Daoy (cell line): Measurements from ENCODE around the gene SULT1A3. TPM values are rescaled to one million over a fixed set of nuclear protein-coding genes. Genes with fewer than 3 reads are reported as not detected.
"Not testable (repeated sequence)": the region's sequence is repeated elsewhere in the genome, so short reads cannot be mapped to it uniquely, and the experiment has no call there.

Experiments
- DNase-seq: peaks from one replicate; pipeline ENCODE4 v3.0.0-alpha.2; 2015; ENCODE audit warnings: low read depth
- total RNA-seq: library from RNA; depleted of rRNA; stranded (reverse); fragments of >200 nt; shearing (Covaris generic); gene quantifications from 2 replicates; pipeline ENCODE4 v1.2.3, GENCODE V29; 2014; rRNA removed

Gene SULT1A3
- 4.9 and 12.8 TPM in 2 replicates for total RNA-seq

- not testable (repeated sequence) for DNase-seq
These were observed at the start of gene SULT1A3 for GRCh38 chr16:30199049-30199448. Gene SULT1A3, plus strand, starts transcription at chr16:30199255. Its CDS starts 1,474 bp downstream, at chr16:30200729.

DNA sequence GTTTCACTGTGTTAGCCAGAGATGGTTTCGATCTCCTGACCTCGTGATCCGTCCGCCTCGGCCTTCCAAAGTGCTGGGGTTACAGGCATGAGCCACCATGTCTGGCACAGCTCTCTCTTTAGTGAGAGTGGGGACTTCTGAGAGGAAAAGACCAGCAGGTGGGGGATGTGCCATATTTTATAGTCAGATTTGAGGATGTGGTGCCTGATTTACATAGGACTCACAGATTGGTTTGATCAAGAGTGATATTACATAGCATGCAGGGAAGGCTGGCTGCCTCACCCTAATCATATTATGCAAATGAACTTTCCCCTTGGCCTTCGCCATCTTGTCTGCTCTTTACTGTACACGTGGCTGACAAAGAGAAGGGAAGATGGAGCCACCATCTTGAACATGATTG is 48.0 kb upstream of the SULT1A3 start:
- DNase-seq = no peak

DNA sequence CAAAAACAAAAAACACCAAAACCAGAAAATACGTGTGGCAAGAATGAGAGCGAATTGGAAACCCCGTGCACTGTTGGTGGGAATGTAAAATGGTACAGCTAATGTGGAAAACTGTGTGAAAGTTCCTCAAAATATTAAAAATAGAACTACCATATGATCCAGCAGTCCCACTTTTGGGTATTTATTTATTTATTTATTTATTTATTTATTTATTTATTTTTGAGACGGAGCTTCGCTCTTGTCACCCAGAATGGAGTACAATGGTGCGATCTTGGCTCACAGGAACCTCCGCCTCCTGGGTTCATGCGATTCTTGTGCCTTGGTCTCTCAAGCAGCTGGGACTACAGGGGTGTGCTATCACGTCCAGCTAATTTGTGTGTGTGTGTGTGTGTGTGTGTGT is 46.5 kb upstream of the SULT1A3 start:
- DNase-seq = no peak

DNA sequence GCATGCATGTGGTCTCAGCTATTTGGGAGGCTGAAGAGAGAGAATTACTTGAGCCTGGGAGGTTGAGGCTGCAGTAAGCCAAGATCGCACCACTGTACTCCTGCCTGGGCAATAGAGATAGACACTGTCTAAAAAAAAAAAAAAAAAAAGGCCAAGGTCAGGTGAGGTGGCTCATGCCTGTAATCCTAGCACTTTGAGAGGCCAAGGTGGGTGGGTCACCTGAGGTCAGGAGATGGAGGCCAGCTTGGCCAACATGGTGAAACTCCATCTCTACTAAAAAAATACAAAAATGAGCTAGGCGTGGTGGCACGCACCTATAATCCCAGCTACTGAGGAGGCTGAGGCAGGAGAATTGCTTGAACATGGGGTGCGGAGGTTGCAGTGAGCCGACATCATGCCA is 43.9 kb upstream of the SULT1A3 start:
- DNase-seq = no peak

GRCh38 chr16:30157214-30157613 is 41.8 kb upstream of the SULT1A3 start:
- DNase-seq = no peak

DNA sequence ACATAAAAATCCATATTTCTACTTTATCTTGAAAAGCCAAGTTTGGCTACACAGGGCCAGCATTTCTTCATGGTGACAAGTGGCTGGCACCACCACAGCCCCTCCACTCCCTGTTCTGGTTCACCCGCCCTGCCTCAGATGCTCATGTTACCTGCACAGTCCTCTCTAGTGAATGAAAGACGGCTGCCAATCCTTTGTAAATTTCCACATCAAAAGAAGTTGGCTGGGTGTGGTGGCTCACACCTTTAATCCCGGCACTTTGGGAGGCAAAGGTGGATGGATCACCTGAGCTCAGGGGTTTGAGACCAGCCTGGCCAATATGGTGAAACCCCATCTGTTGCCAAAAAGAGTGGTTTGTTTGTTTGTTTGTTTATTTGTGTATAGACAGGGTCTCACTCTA is 35.5 kb upstream of the SULT1A3 start:
- no peak for DNase-seq

GRCh38 chr16:30166202-30166902 is 32.7 kb upstream of the SULT1A3 start:
- no peak for DNase-seq

DNA sequence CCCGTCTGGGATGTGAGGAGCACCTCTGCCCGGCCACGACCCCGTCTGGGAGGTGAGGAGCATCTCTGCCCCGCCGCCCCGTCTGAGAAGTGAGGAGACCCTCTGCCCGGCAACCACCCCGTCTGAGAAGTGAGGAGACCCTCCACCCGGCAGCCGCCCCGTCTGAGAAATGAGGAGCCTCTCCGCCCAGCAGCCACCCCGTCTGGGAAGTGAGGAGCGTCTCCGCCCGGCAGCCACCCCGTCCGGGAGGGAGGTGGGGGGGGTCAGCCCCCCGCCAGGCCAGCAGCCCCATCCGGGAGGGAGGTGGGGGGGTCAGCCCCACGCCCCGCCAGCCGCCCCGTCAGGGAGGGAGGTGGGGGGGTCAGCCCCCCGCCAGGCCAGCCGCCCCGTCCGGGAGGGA is 30.3 kb upstream of the SULT1A3 start:
- not testable (repeated sequence) for DNase-seq

DNA sequence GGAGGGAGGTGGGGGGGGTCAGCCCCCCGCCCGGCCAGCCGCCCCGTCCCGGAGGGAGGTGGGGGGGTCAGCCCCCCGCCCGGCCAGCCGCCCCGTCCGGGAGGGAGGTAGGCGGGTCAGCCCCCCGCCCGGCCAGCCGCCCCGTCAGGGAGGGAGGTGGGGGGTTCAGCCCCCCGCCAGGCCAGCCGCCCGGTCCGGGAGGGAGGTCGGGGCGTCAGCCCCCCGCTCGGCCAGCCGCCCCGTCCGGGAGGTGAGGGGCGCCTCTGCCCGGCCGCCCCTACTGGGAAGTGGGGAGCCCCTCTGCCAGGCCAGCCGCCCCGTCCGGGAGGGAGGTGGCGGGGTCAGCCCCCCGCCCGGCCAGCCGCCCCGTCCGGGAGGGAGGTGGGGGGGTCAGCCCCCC is 29.6 kb upstream of the SULT1A3 start:
- not testable (repeated sequence) for DNase-seq

DNA sequence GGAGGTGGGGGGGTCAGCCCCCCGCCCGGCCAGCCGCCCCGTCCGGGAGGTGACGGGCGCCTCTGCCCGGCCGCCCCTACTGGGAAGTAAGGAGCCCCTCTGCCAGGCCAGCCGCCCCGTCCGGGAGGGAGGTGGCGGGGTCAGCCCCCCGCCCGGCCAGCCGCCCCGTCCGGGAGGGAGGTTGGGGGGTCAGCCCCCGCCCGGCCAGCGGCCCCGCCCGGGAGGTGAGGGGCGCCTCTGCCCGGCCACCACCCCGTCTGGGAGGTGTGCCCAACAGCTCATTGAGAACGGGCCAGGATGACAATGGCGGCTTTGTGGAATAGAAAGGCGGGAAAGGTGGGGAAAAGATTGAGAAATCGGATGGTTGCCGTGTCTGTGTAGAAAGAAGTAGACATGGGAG is 28.9 kb upstream of the SULT1A3 start:
- not testable (repeated sequence) for DNase-seq

DNA sequence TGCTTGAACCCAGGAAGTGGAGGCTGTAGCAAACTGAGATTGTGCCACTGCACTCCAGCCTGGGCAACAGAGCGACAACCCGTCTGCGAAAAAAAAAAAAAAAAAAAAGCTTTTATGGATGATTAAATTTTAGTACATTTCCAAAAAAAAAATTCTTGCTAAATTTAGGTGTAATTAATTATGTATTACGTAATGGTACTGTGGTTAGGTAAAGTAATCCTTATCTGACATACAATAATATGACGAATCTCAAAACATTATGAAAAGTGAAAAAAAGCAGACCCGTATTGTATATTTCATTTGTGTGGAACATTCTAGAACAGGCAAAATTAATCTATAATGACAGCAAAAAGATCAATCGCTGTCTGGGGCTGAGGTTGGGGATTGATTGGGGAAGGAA is 26.0 kb upstream of the SULT1A3 start:
- DNase-seq = no peak

DNA sequence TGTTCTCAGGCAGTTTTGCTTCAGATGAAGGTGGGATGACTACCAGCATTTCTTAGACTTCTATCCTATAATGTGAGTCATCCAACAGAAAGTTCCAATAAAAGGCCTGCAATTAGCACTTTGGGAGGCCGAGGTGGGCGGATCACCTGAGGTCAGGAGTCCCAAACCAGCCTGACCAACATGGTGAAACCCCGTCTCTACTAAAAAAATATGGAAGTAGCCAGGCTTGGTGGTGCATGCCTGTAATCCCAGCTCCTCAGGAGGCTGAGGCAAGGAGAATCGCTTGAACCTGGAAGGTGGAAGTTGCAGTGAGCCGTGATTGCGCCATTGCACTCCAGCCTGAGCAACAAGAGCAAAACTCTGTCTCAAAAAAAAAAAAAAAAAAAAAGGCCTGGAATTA is 22.2 kb upstream of the SULT1A3 start:
- not testable (repeated sequence) for DNase-seq

GRCh38 chr16:30179195-30179594 is 19.9 kb upstream of the SULT1A3 start:
- DNase-seq = no peak

GRCh38 chr16:30179931-30180330 is 19.1 kb upstream of the SULT1A3 start:
- DNase-seq = no peak

DNA sequence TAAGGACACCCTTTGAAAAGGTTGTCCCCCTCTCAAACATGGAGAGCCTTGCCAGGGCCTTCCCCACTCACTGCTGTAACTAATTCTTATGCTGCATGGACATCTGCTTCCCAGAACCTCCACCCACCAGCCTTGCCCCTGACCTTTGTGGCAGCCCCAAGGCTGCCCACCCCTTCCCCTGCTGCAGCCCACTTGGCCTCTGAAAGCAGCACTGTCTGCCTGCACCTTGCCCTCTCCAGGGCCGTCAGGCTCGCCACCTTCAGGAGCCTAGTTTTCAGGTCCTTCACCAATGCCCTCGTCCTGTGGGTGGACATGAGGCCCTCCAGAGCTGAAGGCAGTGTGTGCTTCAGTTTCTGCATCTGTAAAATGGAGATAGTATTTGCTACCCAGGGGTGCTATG is 18.3 kb upstream of the SULT1A3 start:
- no peak for DNase-seq

- DNase-seq = peak; percentile 76
These were observed 15.6 kb upstream of the SULT1A3 start, which contains the start of gene CORO1A for GRCh38 chr16:30183233-30184095. Gene CORO1A, plus strand, starts transcription at chr16:30183602. Its CDS starts 1,608 bp downstream, at chr16:30185210.

DNA sequence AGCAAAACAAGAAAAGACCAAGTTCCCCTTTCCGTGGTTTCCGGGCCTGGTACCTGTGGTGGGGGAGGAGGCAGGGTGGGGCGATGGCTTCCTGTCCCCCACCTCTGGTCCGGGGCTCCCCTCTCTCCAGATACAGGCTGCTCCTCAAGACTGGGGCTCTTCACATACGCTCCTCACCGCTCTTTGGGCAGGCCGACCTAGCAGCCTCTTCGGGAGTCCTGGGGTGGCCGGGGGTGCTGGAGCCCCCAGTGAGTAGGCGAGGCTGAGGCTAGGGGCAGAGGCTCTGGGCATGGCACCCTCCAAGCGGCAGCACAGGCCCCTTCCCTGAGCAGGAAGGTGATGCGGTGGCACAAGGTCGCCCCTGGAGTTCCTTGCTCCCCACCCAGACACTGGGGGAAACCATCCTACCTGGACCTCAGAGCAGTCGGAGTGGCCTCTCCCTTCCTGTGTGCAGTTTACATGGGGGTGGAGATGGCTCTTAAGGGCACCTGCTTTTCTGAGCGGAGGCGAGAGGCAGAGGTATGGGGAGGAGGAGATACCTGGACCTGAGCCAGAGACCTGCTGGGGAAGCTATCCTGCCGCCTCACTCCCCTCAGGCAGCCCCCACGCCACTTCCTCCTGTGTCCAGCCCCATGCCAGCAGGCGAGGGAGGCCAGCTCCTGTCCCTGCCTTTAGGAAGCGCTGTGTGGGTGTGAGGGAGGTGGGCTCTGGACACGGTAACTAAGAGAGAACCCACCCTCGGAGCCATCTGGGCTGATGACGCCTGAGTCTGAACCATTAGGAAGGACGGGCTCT is 14.8 kb upstream of the SULT1A3 start:
- DNase-seq = peak; percentile 8

- no peak for DNase-seq
These were observed 14.0 kb upstream of the SULT1A3 start for GRCh38 chr16:30184891-30185682.

GRCh38 chr16:30185683-30186421 is 13.2 kb upstream of the SULT1A3 start:
- DNase-seq = peak; percentile 8

DNA sequence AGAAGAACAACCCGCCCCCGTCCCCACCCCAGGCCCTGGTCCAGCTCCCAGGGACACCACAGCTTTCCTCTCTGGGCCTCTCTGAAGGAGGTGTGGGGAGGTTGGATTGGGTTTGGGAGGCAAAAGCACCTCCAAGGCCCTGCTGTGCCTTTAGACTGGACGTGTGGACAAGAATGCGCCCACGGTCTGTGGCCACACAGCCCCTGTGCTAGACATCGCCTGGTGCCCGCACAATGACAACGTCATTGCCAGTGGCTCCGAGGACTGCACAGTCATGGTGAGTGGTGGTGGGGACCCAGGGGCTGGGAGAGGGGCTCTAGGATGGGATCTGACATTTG is 12.6 kb upstream of the SULT1A3 start:
- no peak for DNase-seq
